ENCODE measurements around the gene SMCO2. TPM values are rescaled to one million over a fixed set of nuclear protein-coding genes. Genes with fewer than 3 reads are reported as not detected.

The SMCO2 gene
- total RNA-seq, 1 experiment from 2014 or later: 0.20 TPM

GRCh38 chr12:27469176-27469736 is 22.7 kb downstream of the SMCO2 start:
- Histone ChIP-seq H2BK120ac (ENCODE audit: low read depth, low read length, poor library complexity, severe bottlenecking) (no peak overlapping the region), H3K9me3 (ENCODE audit: control insufficient read depth, low read depth, low read length) (no peaks in the 10 kb centered on the region), H4K20me1 (ENCODE audit: control insufficient read depth, insufficient read depth, insufficient read length) (no peaks in the 10 kb centered on the region), H2BK5ac (ENCODE audit: insufficient read length, low read length) (no peak overlapping the region), H2BK12ac (ENCODE audit: insufficient read length, low read depth, low read length) (no peak overlapping the region), H3K18ac (ENCODE audit: insufficient read length, low read depth, low read length) (no peak overlapping the region), H4K8ac (replicated peaks; ENCODE audit: insufficient read length, low read depth, low read length) (no peak overlapping the region), H2BK20ac (ENCODE audit: low read depth, low read length, poor library complexity, severe bottlenecking) (no peak overlapping the region), H3K23ac (ENCODE audit: insufficient read length, low read depth, low read length) (no peak overlapping the region), H3T11ph (ENCODE audit: low read length) (no peak overlapping the region), H3K4me2 (ENCODE audit: insufficient read depth, insufficient read length, low read length) (no peak overlapping the region), H4K91ac (ENCODE audit: insufficient read length, low read depth, low read length) (no peak overlapping the region), H3K4me1 (ENCODE audit: insufficient read depth, low read length) (no peaks in the 10 kb centered on the region), H3K9ac (ENCODE audit: extremely low read depth, insufficient read length, low read length) (no peak overlapping the region), H3K79me1 (ENCODE audit: insufficient read depth, low read depth, low read length, poor library complexity, severe bottlenecking) (no peaks in the 10 kb centered on the region), H3K14ac (ENCODE audit: insufficient read depth, low read length) (no peak overlapping the region), H3K79me2 (ENCODE audit: insufficient read depth, low read length) (no peaks in the 10 kb centered on the region), H2AFZ (ENCODE audit: low read length) (no peak overlapping the region), H3K56ac (ENCODE audit: insufficient read length, low read depth, low read length) (no peak overlapping the region), H3K27me3 (ENCODE audit: insufficient read depth, low read length) (no peaks in the 10 kb centered on the region), H3K27ac (ENCODE audit: insufficient read length, low read depth, low read length) (no peak overlapping the region), H3K23me2 (ENCODE audit: insufficient read length, low read depth, low read length, poor library complexity, severe bottlenecking) (no peaks in the 10 kb centered on the region), H3K4ac (ENCODE audit: low read depth, low read length) (no peak overlapping the region), H2AK5ac (ENCODE audit: insufficient read length, low read length) (no peak overlapping the region), H4K5ac (ENCODE audit: insufficient read length, low read depth, low read length) (no peak overlapping the region), H2BK15ac (ENCODE audit: low read depth, low read length) (no peak overlapping the region)
- no peaks in the 10 kb centered on the region for H3K36me3 Mint-ChIP-seq (ENCODE audit: insufficient read depth in 1 of 3, low read depth in 3 of 3)
- no peaks in the 10 kb centered on the region; the same call in 1 of the 2 replicates for H3K27me3 Mint-ChIP-seq (ENCODE audit: low read depth)
- H3K4me3 Mint-ChIP-seq: no peak overlapping the region
- no peak for TF ChIP-seq CTCF (conservative IDR thresholded peaks at IDR 0.05)
- no peaks in the 10 kb centered on the region for H3K9me3 Mint-ChIP-seq
- no CpG with 5 or more reads among the region's 1 CpG for whole genome bisulfite sequencing (ENCODE audit: extremely low coverage, insufficient read length, low lambda C conversion rate)
- H3K27ac Mint-ChIP-seq: no peak overlapping the region
- no peaks in the 10 kb centered on the region for H3K4me1 Mint-ChIP-seq
- DNase-seq: no peak
